Stimulated activated naive CD4-positive, alpha-beta T cell treated with Interleukin-2 at 50 U/mL for 16 hours (primary cell): ENCODE results near the gene SYT8.

Experiments used
- DNase-seq: peaks from one replicate; lab custom pipeline; 2025; lab: John Stamatoyannopoulos, UW

Gene SYT8

GRCh38 chr11:1819074-1819473, 15.7 kb upstream of the SYT8 start:
- no peak for DNase-seq

DNA sequence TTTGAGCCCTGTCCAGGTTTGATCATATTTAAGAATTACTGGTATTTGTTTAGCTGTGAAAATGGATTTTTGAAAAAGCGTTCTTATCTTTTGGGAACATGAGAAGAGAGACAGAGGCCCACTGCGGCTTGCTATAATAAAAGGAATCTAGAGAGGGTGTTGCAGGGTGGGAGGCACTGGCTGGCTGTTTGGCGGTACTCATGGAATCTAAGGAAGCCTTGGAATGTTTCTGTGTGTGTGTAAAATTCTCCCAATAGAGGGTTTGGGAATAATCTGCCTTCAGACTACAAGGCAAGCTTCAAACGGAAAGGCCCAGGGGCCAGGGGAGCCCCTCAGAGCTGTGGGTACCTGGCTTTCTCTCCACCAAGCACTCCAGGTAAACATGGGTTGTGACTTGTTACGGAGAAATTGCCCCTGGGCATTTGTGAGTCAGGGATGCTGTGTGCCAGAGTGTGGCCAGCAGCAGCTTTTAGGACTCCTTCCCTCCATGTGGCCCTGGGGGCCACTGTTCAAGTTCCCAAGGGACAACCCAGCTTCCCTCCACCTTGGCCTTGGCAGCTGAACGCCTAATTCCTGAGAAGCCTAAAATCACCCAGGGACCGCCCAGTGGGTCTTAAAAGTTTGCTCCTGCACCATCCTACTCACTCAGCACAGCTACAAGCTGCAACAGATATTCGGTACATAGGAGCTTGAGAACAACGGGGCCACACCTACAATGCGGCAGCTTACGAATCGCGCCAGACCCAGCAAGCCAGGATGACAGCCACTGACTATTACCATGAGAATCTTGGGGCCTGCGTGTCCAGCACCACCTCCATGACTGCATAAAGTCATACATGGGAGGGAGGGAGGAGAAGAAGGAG, 14.1 kb upstream of the SYT8 start:
- no peak for DNase-seq

DNA sequence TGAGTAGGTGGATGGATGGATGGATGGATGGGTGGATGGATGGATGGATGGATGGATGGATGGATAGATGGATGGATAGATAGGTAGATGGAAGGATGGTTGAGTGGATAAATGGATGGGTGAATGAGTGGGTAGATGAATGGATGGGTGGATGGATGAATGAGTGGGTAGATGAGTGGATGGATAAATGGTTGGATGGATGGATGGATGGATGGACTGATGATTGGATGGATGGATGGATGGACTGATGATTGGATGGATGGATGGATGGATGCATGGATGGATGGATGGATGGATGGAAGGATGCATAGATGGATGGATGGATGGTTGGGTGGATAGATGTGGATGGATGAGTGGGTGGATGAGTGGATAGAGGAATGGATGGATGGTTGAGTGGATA, 13.2 kb upstream of the SYT8 start:
- DNase-seq = no peak

DNA sequence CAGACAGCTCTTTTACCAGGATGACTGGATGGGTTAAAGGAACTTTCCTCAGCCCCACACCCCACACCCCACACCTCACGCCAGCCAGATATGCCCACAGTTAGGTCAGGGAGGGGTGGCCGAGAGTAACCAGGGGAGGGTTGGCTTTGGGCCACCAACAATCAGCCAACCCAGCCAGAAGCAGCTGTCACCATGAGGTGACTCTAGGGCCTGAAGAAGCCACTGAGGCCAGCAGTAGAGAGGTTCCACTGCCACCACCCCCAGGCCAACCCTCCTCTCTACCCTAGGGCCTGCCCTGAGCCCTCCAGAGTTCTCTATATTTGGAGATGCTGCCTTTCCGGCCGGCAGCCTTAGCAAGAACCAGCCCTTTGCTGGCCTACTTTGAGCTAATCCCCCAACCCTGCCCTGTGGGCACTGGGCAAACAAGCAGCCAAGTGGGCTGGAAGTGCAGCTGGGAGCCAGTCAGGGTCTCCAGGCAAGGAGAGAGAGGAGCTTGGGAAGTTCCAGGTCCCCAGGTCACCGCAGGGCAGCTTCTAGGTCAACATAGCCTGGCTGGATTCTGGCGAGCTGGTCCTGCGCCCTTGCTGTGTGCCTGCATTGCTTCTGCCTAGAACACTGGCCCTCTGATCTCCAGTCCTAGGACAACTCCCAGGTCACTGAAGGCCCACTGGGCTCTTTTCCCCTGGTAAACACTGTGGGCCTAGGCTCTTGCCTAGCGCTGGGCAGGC, 12.0 kb upstream of the SYT8 start:
- DNase-seq = no peak

- DNase-seq = no peak
Observed at GRCh38 chr11:1823376-1824220, 11.2 kb upstream of the SYT8 start.

GRCh38 chr11:1824221-1825038, 10.4 kb upstream of the SYT8 start:
- DNase-seq = no peak

- DNase-seq = no peak
Observed at GRCh38 chr11:1825039-1825740, 9.6 kb upstream of the SYT8 start.

DNA sequence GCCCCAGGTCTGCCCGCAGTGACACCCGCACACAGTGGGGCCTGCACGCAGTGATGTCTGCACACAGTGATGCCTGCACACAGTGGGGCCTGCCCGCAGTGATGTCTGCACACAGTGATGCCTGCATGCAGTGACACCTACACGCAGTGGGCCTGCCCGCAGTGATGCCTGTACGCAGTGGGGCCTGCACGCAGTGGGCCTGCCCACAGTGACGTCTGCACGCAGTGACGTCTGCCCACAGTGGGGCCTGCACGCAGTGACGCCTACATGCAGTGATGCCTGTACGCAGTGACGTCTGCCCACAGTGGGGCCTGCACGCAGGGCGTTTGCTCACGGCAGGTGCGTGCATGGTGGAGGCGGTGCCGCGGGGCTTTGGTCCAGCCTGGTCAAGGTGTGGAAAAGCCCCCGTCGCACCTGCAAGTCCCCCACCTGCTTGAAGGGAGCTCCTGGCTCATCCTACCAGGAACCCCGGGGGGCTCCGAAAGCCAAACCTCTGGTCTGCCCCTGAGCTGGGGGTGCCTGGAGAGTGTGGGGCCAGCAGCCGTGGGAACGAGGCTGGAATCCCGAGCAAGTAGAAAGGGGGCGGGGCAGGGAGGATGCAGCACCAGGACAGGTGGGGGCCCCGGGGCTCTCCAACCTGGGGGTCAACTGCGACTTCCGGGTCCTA, 8.9 kb upstream of the SYT8 start:
- no peak for DNase-seq

DNA sequence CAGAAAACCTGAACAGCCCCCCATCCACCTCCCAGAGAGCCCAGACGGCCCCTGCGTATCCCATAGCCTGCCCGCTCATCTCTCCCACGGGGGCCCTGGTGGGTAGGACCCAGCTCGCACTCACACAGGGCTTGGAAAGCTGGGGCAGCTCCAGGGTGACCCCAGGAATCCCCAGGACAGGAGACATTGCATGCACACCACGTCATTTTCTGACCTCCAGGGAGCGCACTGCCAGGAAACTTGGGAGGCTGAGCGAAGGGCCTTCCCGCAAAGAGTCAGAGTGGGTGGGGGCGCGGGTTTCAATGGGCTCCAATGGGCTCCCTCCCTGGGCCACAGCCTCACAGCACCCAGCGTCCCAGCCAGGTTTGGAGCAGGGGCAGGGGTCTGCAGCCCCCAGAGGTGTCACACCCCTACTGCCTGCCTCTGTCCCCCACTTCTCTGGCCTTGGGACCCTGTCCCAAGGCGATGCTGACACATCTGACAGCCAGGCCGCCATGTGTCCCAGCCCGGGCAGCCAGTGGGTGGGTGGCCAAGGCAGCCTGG, 8.2 kb upstream of the SYT8 start:
- no peak for DNase-seq

GRCh38 chr11:1827095-1827813, 7.5 kb upstream of the SYT8 start:
- DNase-seq = no peak

- no peak for DNase-seq
Observed at GRCh38 chr11:1827931-1828330, 6.9 kb upstream of the SYT8 start.

DNA sequence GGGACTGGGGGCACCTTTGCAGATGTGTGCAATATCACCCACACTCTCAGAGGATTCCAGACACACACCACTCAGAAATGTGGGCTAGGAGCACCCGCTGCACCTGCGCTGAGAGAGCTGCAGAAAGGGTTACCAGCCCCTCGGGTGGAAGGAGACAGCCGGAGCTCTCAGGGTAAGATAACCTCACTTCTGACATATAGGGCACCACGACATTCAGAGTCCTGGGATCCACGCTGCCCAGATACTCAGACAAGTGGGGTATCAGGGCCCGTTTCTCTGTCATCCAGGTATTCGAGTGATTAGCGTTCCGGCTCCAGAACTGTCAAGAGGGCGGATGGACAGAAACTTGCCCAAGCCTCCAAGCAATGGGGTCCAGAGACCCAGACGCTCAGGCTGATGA, 6.2 kb upstream of the SYT8 start:
- no peak for DNase-seq

DNA sequence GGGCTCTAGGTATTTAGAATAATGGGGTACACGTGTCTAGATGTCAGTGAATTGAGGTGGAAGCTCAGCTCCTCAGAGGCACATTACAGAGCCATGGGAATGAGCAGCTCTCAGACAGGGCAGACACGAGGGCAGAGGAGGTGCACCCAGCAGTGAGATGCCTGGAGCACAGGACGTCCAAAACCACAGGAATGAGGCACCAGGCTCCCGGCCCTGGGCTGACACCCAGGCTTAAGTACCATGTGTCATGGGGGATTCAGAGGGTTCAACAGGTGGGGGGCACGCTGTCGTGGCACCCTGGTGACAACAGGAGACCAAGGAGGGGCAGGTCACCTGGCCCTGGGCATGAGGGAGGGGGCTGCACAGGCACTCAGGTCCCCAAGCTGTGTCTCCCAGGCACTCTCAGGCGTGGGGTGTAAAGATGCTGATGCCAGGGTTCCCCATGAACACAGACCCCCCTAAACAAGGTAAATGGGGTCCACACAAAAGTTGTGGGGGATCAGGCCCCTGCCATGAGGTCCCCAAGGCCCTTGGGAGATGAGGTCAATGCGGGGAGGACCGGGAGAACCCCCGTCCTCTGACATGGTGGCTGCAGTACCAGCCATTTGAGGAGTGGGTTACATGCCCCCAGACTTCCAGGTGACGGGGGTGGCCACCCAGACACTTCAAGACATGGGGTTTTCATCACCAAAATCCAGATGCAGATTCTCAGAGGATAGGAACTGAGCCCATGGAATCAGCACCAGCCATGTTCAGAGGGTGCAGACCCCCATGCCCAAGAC, 5.6 kb upstream of the SYT8 start:
- no peak for DNase-seq

- no peak for DNase-seq
Observed at GRCh38 chr11:1830004-1830321, 4.8 kb upstream of the SYT8 start.

- DNase-seq = no peak
Observed at GRCh38 chr11:1830322-1831223, 4.2 kb upstream of the SYT8 start.

- DNase-seq = no peak
Observed at GRCh38 chr11:1831338-1832210, 3.2 kb upstream of the SYT8 start.
